ENCODE data around the gene UBE2G2. TPM values are rescaled to one million over a fixed set of nuclear protein-coding genes. Genes with fewer than 3 reads are reported as not detected.

The UBE2G2 gene
- total and polyA plus RNA-seq, 4 donors, result 46.8 to 83.6 (median 69.8) TPM

- Histone ChIP-seq H3K27me3 (ENCODE audit: control insufficient read depth in 1 of 2, insufficient read depth in 2 of 2, low read length in 1 of 2) (no peaks in the 10 kb centered on the region), H3K9me3 (ENCODE audit: control insufficient read depth, low read length) (no peaks in the 10 kb centered on the region), H3K4me1 (ENCODE audit: control insufficient read depth in 1 of 2, insufficient read depth in 2 of 2, low read length in 2 of 2) (no peaks in the 10 kb centered on the region), H3K27ac (ENCODE audit: low read depth in 1 of 2, low read length in 2 of 2) (no peak overlapping the region), H3K4me3 (ENCODE audit: low read length in 2 of 2) (no peak overlapping the region), H3K36me3 (ENCODE audit: control insufficient read depth in 1 of 2, insufficient read depth in 2 of 2, low read length in 1 of 2) (peaks cover 0 to under 1% of the 10 kb centered on the region in 2 donors)
- 76 to 82% methylated on average over 17 of the region's 17 CpGs for WGBS, 2 donors
- DNase-seq (no peak), ATAC-seq (ENCODE audit: low FRiP score) (no peak)
- intact Hi-C loops (cut with DNase I), result no loop called here
These were observed 22.0 kb downstream of the UBE2G2 start for GRCh38 chr21:44779417-44780136.

DNA sequence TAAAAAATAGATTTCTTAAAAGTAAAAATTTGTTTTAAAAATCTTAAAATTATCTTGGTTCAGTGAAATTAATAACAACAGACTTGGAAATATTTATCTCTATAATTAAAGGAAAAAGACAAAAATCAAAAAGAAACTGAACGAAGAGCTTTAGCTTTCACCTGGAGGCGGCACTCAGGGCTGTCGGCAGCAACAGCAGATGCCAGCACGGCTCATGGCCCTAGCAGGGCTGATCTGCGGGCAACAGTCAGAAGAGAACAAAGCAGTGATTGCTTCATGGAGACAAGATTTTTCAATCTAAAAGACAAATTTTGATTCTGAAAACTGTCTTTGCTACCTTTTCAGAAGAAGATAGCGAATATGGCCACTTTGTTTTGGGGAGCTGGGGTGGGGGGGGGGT lies 22.6 kb downstream of the UBE2G2 start:
- peaks cover 0 to 2% of the 10 kb centered on the region in 2 donors for H3K36me3 ChIP-seq (ENCODE audit: control insufficient read depth in 1 of 2, insufficient read depth in 2 of 2, low read length in 1 of 2)
- H3K27ac ChIP-seq (ENCODE audit: low read depth in 1 of 2, low read length in 2 of 2), result no peak overlapping the region
- H3K27me3 ChIP-seq (ENCODE audit: control insufficient read depth in 1 of 2, insufficient read depth in 2 of 2, low read length in 1 of 2), result no peaks in the 10 kb centered on the region
- H3K4me3 ChIP-seq (ENCODE audit: low read length in 2 of 2), result no peak overlapping the region
- H3K9me3 ChIP-seq (ENCODE audit: control insufficient read depth, low read length), result no peaks in the 10 kb centered on the region
- no peaks in the 10 kb centered on the region for H3K4me1 ChIP-seq (ENCODE audit: control insufficient read depth in 1 of 2, insufficient read depth in 2 of 2, low read length in 2 of 2)
- 97 to 98% methylated on average over 6 of the region's 6 CpGs for WGBS, 2 donors
- intact Hi-C loops (cut with DNase I), result no loop called here
- ATAC-seq (ENCODE audit: low FRiP score) (no peak), DNase-seq (no peak)

- ATAC-seq (ENCODE audit: low FRiP score) (no peak), DNase-seq (no peak)
- Histone ChIP-seq H3K36me3 (ENCODE audit: control insufficient read depth in 1 of 2, insufficient read depth in 2 of 2, low read length in 1 of 2) (peaks cover 0 to 3% of the 10 kb centered on the region in 2 donors), H3K9me3 (ENCODE audit: control insufficient read depth, low read length) (no peaks in the 10 kb centered on the region), H3K4me1 (ENCODE audit: control insufficient read depth in 1 of 2, insufficient read depth in 2 of 2, low read length in 2 of 2) (no peaks in the 10 kb centered on the region), H3K4me3 (ENCODE audit: low read length in 2 of 2) (no peak overlapping the region), H3K27me3 (ENCODE audit: control insufficient read depth in 1 of 2, insufficient read depth in 2 of 2, low read length in 1 of 2) (no peaks in the 10 kb centered on the region), H3K27ac (ENCODE audit: low read depth in 1 of 2, low read length in 2 of 2) (no peak overlapping the region)
- WGBS, 2 donors, result 90 to 94% methylated on average over 8 of the region's 8 CpGs
- intact Hi-C loops (cut with DNase I), result no loop called here
These were observed 23.1 kb downstream of the UBE2G2 start for GRCh38 chr21:44778499-44778911.

- Histone ChIP-seq H3K36me3 (ENCODE audit: control insufficient read depth in 1 of 2, insufficient read depth in 2 of 2, low read length in 1 of 2) (peaks cover 0 to 4% of the 10 kb centered on the region in 2 donors), H3K27ac (ENCODE audit: low read depth in 1 of 2, low read length in 2 of 2) (no peak overlapping the region), H3K4me1 (ENCODE audit: control insufficient read depth in 1 of 2, insufficient read depth in 2 of 2, low read length in 2 of 2) (no peaks in the 10 kb centered on the region), H3K9me3 (ENCODE audit: control insufficient read depth, low read length) (no peaks in the 10 kb centered on the region), H3K4me3 (ENCODE audit: low read length in 2 of 2) (no peak overlapping the region), H3K27me3 (ENCODE audit: control insufficient read depth in 1 of 2, insufficient read depth in 2 of 2, low read length in 1 of 2) (no peaks in the 10 kb centered on the region)
- DNase-seq (no peak), ATAC-seq (ENCODE audit: low FRiP score) (no peak)
- intact Hi-C loops (cut with DNase I), result no loop called here
- WGBS, 2 donors, result 91% methylated on average over 5 of the region's 5 CpGs
These were observed 23.5 kb downstream of the UBE2G2 start for GRCh38 chr21:44778094-44778493.

GRCh38 chr21:44774972-44775371 lies 26.6 kb downstream of the UBE2G2 start:
- intact Hi-C loops (cut with DNase I), result no loop called here
- Histone ChIP-seq H3K27me3 (ENCODE audit: control insufficient read depth in 1 of 2, insufficient read depth in 2 of 2, low read length in 1 of 2) (no peaks in the 10 kb centered on the region), H3K9me3 (ENCODE audit: control insufficient read depth, low read length) (no peaks in the 10 kb centered on the region), H3K36me3 (ENCODE audit: control insufficient read depth in 1 of 2, insufficient read depth in 2 of 2, low read length in 1 of 2) (peaks cover 4 to 8% of the 10 kb centered on the region in 2 donors), H3K27ac (ENCODE audit: low read depth in 1 of 2, low read length in 2 of 2) (no peak overlapping the region), H3K4me1 (ENCODE audit: control insufficient read depth in 1 of 2, insufficient read depth in 2 of 2, low read length in 2 of 2) (no peaks in the 10 kb centered on the region), H3K4me3 (ENCODE audit: low read length in 2 of 2) (no peak overlapping the region)
- no peak for DNase-seq
- 91 to 94% methylated on average over 8 of the region's 8 CpGs for WGBS, 2 donors
- ATAC-seq (ENCODE audit: low FRiP score), result no peak

- 84% methylated on average over 20 of the region's 20 CpGs for WGBS, 2 donors
- no peak overlapping the region for H3K4me3 ChIP-seq (ENCODE audit: low read length in 2 of 2)
- peaks cover 4 to 8% of the 10 kb centered on the region in 2 donors for H3K36me3 ChIP-seq (ENCODE audit: control insufficient read depth in 1 of 2, insufficient read depth in 2 of 2, low read length in 1 of 2)
- H3K27ac ChIP-seq (ENCODE audit: low read depth in 1 of 2, low read length in 2 of 2), result no peak overlapping the region
- intact Hi-C loops (cut with DNase I), result no loop called here
- no peak for DNase-seq
- no peaks in the 10 kb centered on the region for H3K9me3 ChIP-seq (ENCODE audit: control insufficient read depth, low read length)
- no peaks in the 10 kb centered on the region for H3K27me3 ChIP-seq (ENCODE audit: control insufficient read depth in 1 of 2, insufficient read depth in 2 of 2, low read length in 1 of 2)
- H3K4me1 ChIP-seq (ENCODE audit: control insufficient read depth in 1 of 2, insufficient read depth in 2 of 2, low read length in 2 of 2), result no peaks in the 10 kb centered on the region
- no peak for ATAC-seq (ENCODE audit: low FRiP score)
These were observed 28.2 kb downstream of the UBE2G2 start for GRCh38 chr21:44773291-44773932.

GRCh38 chr21:44771896-44772525 lies 29.6 kb downstream of the UBE2G2 start:
- H3K27me3 ChIP-seq (ENCODE audit: control insufficient read depth in 1 of 2, insufficient read depth in 2 of 2, low read length in 1 of 2), result no peaks in the 10 kb centered on the region
- H3K36me3 ChIP-seq (ENCODE audit: control insufficient read depth in 1 of 2, insufficient read depth in 2 of 2, low read length in 1 of 2), result peaks cover 4 to 8% of the 10 kb centered on the region in 2 donors
- DNase-seq (no peak), ATAC-seq (ENCODE audit: low FRiP score) (no peak)
- WGBS, 2 donors, result 94 to 96% methylated on average over 17 of the region's 17 CpGs
- no peak overlapping the region for H3K4me3 ChIP-seq (ENCODE audit: low read length in 2 of 2)
- intact Hi-C loops (cut with DNase I), result no loop called here
- H3K27ac ChIP-seq (ENCODE audit: low read depth in 1 of 2, low read length in 2 of 2), result no peak overlapping the region
- no peaks in the 10 kb centered on the region for H3K4me1 ChIP-seq (ENCODE audit: control insufficient read depth in 1 of 2, insufficient read depth in 2 of 2, low read length in 2 of 2)
- H3K9me3 ChIP-seq (ENCODE audit: control insufficient read depth, low read length), result no peaks in the 10 kb centered on the region

- 79 to 80% methylated on average over 29 to 30 of the region's 30 CpGs for WGBS, 2 donors
- intact Hi-C loops (cut with DNase I), result no loop called here
- Histone ChIP-seq H3K27me3 (ENCODE audit: control insufficient read depth in 1 of 2, insufficient read depth in 2 of 2, low read length in 1 of 2) (no peaks in the 10 kb centered on the region), H3K4me3 (ENCODE audit: low read length in 2 of 2) (no peak overlapping the region), H3K4me1 (ENCODE audit: control insufficient read depth in 1 of 2, insufficient read depth in 2 of 2, low read length in 2 of 2) (no peaks in the 10 kb centered on the region), H3K9me3 (ENCODE audit: control insufficient read depth, low read length) (no peaks in the 10 kb centered on the region), H3K27ac (ENCODE audit: low read depth in 1 of 2, low read length in 2 of 2) (no peak overlapping the region), H3K36me3 (ENCODE audit: control insufficient read depth in 1 of 2, insufficient read depth in 2 of 2, low read length in 1 of 2) (peaks cover 3 to 4% of the 10 kb centered on the region in 2 donors)
- ATAC-seq (ENCODE audit: low FRiP score) (no peak), DNase-seq (no peak)
These were observed 33.5 kb downstream of the UBE2G2 start for GRCh38 chr21:44767834-44768831.

Data from aorta (tissue), 5 donors.